Right lobe of liver (tissue), 4 donors: ENCODE data around the gene KIF4A.

Source experiments
- POLR2A ChIP-seq: fragments of 450-650 bp; IDR thresholded peaks from one replicate; pipeline ENCODE4 v1.6.1; 2017; ENCODE audit warnings: antibody characterized with exemption, mild to moderate bottlenecking
- TF ChIP-seq, protein P1 (sequence below), 4 donors: fragments of 200-600 bp in 3 of 4; fragments of 450-650 bp in 1 of 4; IDR thresholded peaks; one replicate each; pipeline versions ENCODE4 v1.5.1 to v1.8.0; 2016 to 2022; ENCODE audit warnings: antibody characterized with exemption in 4 of 4, mild to moderate bottlenecking in 2 of 4
- donor health status: DM: no; HTN: no; CAD: no.
- donor health status: DM: no; HTN: no; CAD: no.
- donor health status: DM: no; HTN: yes; CAD: no.

GRCh38 chrX:70445951-70446350 is 156.0 kb downstream of the KIF4A start:
- TF ChIP-seq, protein P1, sequence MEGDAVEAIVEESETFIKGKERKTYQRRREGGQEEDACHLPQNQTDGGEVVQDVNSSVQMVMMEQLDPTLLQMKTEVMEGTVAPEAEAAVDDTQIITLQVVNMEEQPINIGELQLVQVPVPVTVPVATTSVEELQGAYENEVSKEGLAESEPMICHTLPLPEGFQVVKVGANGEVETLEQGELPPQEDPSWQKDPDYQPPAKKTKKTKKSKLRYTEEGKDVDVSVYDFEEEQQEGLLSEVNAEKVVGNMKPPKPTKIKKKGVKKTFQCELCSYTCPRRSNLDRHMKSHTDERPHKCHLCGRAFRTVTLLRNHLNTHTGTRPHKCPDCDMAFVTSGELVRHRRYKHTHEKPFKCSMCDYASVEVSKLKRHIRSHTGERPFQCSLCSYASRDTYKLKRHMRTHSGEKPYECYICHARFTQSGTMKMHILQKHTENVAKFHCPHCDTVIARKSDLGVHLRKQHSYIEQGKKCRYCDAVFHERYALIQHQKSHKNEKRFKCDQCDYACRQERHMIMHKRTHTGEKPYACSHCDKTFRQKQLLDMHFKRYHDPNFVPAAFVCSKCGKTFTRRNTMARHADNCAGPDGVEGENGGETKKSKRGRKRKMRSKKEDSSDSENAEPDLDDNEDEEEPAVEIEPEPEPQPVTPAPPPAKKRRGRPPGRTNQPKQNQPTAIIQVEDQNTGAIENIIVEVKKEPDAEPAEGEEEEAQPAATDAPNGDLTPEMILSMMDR (IDR thresholded peaks at IDR 0.05), result no peak
- TF ChIP-seq POLR2A, result no peak
